ENCODE measurements around the gene NEK8. TPM values are rescaled to one million over a fixed set of nuclear protein-coding genes. Genes with fewer than 3 reads are reported as not detected.
A peak's percentile ranks its signal among the peaks of the same experiment; 100 is the strongest.
"Not testable (repeated sequence)": the region's sequence is repeated elsewhere in the genome, so short reads cannot be mapped to it uniquely, and the experiment has no call there.

The NEK8 gene
- polyA plus RNA-seq, 1 donor from 2014 or later, result 1.5 TPM

GRCh38 chr17:28719021-28719433 lies 9.6 kb upstream of the NEK8 start:
- Histone ChIP-seq H2AFZ (ENCODE audit: low read depth, low read length) (peak overlapping the region; percentile 35), H3K27me3 (ENCODE audit: insufficient read depth, low read depth, low read length) (peaks cover 28% of the 10 kb centered on the region), H4K20me1 (ENCODE audit: insufficient read depth) (no peaks in the 10 kb centered on the region), H3K9ac (ENCODE audit: low read length) (peak overlapping the region; percentile 88), H3K4me2 (ENCODE audit: low read length) (peak overlapping the region; percentile 25), H3K36me3 (ENCODE audit: insufficient read depth, low read length) (no peaks in the 10 kb centered on the region), H3K9me2 (ENCODE audit: insufficient read depth, low read length) (no peaks in the 10 kb centered on the region), H3K9me3 (ENCODE audit: low read length) (no peaks in the 10 kb centered on the region), H3K27ac (ENCODE audit: low read length) (peak overlapping the region; percentile 84), H3K4me3 (ENCODE audit: low read length) (peak overlapping the region; percentile 92), H3F3A (ENCODE audit: insufficient read depth, low read length, poor library complexity, severe bottlenecking) (no peaks in the 10 kb centered on the region), H3K79me2 (replicated peaks; ENCODE audit: insufficient read depth, low read length) (peaks cover 17% of the 10 kb centered on the region)
- TF ChIP-seq MXI1 (conservative IDR thresholded peaks at IDR 0.05; ENCODE audit: poor library complexity, severe bottlenecking) (no peak), POLR2AphosphoS5 (IDR thresholded peaks at IDR 0.05) (no peak), TAF1 (IDR thresholded peaks at IDR 0.05; ENCODE audit: low read depth) (no peak), EZH2 (IDR thresholded peaks at IDR 0.05; ENCODE audit: borderline replicate concordance, insufficient read depth, low read length, poor library complexity, severe bottlenecking) (no peak), RAD21 (conservative IDR thresholded peaks at IDR 0.05) (no peak), EP300 (conservative IDR thresholded peaks at IDR 0.05; ENCODE audit: poor library complexity, severe bottlenecking) (no peak), REST (IDR thresholded peaks at IDR 0.05; ENCODE audit: borderline replicate concordance) (no peak), CTCF (IDR thresholded peaks at IDR 0.05; ENCODE audit: poor library complexity, severe bottlenecking) (no peak)

- no peaks in the 10 kb centered on the region for H3K9me3 ChIP-seq (ENCODE audit: low read length)
- no peaks in the 10 kb centered on the region for H3K36me3 ChIP-seq (ENCODE audit: insufficient read depth, low read length)
- H3K79me2 ChIP-seq (replicated peaks; ENCODE audit: insufficient read depth, low read length), result peaks cover 17% of the 10 kb centered on the region
- peak overlapping the region; percentile 92 for H3K4me3 ChIP-seq (ENCODE audit: low read length)
- H3K9me2 ChIP-seq (ENCODE audit: insufficient read depth, low read length), result no peaks in the 10 kb centered on the region
- no peak for TF ChIP-seq EZH2 (IDR thresholded peaks at IDR 0.05; ENCODE audit: borderline replicate concordance, insufficient read depth, low read length, poor library complexity, severe bottlenecking)
- TF ChIP-seq RAD21 (conservative IDR thresholded peaks at IDR 0.05), result no peak
- no peak for TF ChIP-seq CTCF (IDR thresholded peaks at IDR 0.05; ENCODE audit: poor library complexity, severe bottlenecking)
- no peak for TF ChIP-seq TAF1 (IDR thresholded peaks at IDR 0.05; ENCODE audit: low read depth)
- TF ChIP-seq MXI1 (conservative IDR thresholded peaks at IDR 0.05; ENCODE audit: poor library complexity, severe bottlenecking), result peak; percentile 55
- TF ChIP-seq REST (IDR thresholded peaks at IDR 0.05; ENCODE audit: borderline replicate concordance), result peak; percentile 1
- peak overlapping the region; percentile 88 for H3K9ac ChIP-seq (ENCODE audit: low read length)
- H3F3A ChIP-seq (ENCODE audit: insufficient read depth, low read length, poor library complexity, severe bottlenecking), result no peaks in the 10 kb centered on the region
- H2AFZ ChIP-seq (ENCODE audit: low read depth, low read length), result peak overlapping the region; percentile 36
- H4K20me1 ChIP-seq (ENCODE audit: insufficient read depth), result no peaks in the 10 kb centered on the region
- peaks cover 28% of the 10 kb centered on the region for H3K27me3 ChIP-seq (ENCODE audit: insufficient read depth, low read depth, low read length)
- peak overlapping the region; percentile 93 for H3K4me2 ChIP-seq (ENCODE audit: low read length)
- peak overlapping the region; percentile 84 for H3K27ac ChIP-seq (ENCODE audit: low read length)
Observed at GRCh38 chr17:28720247-28720996, 8.2 kb upstream of the NEK8 start.

GRCh38 chr17:28720997-28721329 lies 7.6 kb upstream of the NEK8 start:
- not testable (repeated sequence) for H3K9me2 ChIP-seq (ENCODE audit: insufficient read depth, low read length); H4K20me1 ChIP-seq (ENCODE audit: insufficient read depth); H3K9me3 ChIP-seq (ENCODE audit: low read length); H3F3A ChIP-seq (ENCODE audit: insufficient read depth, low read length, poor library complexity, severe bottlenecking); H3K36me3 ChIP-seq (ENCODE audit: insufficient read depth, low read length); H3K27ac ChIP-seq (ENCODE audit: low read length); H2AFZ ChIP-seq (ENCODE audit: low read depth, low read length)
- Histone ChIP-seq H3K4me2 (ENCODE audit: low read length) (peak overlapping the region; percentile 93), H3K9ac (ENCODE audit: low read length) (peak overlapping the region; percentile 88), H3K4me3 (ENCODE audit: low read length) (peak overlapping the region; percentile 92), H3K79me2 (replicated peaks; ENCODE audit: insufficient read depth, low read length) (peaks cover 17% of the 10 kb centered on the region), H3K27me3 (ENCODE audit: insufficient read depth, low read depth, low read length) (peaks cover 27% of the 10 kb centered on the region)
